Fibroblast of skin of left biceps (primary cell): ENCODE measurements around the gene AHCYL2.
A peak's percentile ranks its signal among the peaks of the same experiment; 100 is the strongest.
"Not testable (repeated sequence)": the region's sequence is repeated elsewhere in the genome, so short reads cannot be mapped to it uniquely, and the experiment has no call there.

ENCODE experiments used
- DNase-seq, 2 experiments: peaks; one replicate each; pipeline ENCODE4 v3.0.0-alpha.2; 2013; ENCODE audit warnings: low read depth in 2 of 2

Gene AHCYL2

GRCh38 chr7:129453510-129454248 is 228.8 kb downstream of the AHCYL2 start:
- no peak for DNase-seq

- DNase-seq: no peak
Observed at GRCh38 chr7:129454249-129454551, 229.4 kb downstream of the AHCYL2 start.

DNA sequence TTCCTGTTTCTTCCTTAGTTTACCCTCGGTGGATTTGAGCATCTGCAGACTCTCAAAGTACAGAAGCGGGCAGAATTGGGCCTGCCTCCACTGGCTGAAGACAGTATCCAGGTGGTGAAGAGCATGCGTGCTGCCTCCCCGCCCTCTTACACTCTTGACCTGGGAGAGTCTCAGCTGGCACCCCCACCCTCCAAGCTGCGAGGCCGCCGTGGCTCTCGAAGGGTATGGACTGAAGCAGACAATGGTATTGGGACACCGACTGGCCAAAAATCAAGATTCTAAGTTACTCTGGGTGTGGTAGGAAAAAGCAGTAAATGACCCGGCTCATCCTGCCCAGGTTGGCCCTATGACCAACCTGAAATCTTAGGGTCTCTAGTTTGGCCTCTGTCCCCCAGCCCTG is 231.6 kb downstream of the AHCYL2 start:
- no peak for DNase-seq

DNA sequence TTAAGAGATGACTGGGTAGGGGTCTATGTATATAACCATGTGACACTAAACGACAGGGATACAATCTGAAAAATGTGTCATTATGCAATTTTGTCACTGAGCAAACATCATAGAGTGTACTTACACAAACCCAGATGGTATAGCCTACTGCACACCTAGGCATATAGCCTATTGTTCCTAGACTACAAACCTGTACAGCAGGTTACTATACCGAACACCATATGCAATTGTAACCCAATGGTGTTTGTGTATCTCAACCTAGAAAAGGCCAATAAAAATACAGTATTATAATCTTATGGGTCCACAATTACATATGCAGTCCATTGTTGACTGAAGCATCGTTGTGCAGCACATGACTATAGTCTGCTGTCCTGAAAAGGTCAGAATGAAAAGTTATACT is 232.3 kb downstream of the AHCYL2 start:
- no peak for DNase-seq

- DNase-seq: no peak
Observed at GRCh38 chr7:129458171-129458570, 233.3 kb downstream of the AHCYL2 start.

- no peak for DNase-seq
Observed at GRCh38 chr7:129461809-129462208, 237.0 kb downstream of the AHCYL2 start.

DNA sequence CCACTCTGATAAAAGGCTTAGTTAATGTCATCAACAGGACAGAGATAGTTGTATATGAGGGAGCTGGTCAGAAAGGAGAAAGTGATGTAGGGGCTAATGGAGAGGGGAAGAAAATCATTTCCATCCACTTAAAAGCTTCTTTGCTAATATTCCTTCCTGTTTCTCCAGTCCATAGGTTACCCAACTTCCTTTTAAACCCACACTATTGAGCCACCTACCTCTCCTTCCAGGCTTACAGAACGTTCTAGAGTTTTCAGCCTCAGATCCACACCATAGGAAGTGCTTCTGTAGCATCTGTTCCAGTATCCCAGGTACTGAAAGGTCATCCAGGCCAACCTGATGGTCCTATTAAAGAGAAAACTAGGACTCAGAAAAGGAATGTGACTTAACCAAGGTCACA is 237.6 kb downstream of the AHCYL2 start:
- no peak for DNase-seq

- no peak for DNase-seq
Observed at GRCh38 chr7:129464194-129464593, 239.4 kb downstream of the AHCYL2 start.

DNA sequence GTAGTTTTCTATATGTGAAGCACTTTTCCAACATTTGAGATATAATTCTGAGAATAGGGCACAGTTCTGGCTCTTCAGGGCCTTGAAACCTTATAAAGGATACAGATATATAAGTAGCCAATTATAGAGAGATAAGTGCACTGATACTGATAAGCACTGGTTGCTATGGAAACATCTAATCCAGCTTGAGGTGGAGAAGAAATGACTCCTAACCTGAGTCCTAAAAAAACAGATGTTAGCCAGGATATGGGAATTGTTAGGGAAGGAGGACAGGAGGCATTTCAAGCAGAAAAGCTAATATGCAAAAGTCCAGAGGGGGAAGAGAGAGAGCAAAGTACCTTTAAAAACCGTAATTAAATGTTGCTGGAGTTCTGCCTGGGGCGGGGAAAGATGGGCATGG is 240.2 kb downstream of the AHCYL2 start:
- no peak for DNase-seq

DNA sequence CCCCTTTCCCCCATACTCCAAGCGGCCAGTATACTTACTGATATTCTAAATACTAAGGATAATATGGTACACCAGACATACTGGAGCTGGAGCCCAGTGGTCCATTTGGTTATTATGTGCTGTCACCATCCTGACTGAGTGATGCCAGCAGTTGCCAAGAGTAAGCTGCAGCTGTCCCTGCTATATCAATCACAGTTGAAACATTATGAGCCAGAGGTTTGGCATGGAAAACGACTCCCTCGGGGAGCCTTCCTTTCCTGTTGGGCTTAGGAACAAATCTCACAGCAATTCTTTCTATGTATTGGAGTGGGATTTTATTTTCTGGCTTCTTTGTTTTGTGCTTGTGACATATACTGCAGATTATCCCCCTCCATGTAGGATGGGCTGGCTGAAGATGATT is 242.0 kb downstream of the AHCYL2 start:
- no peak for DNase-seq

GRCh38 chr7:129468087-129468486 is 243.3 kb downstream of the AHCYL2 start:
- DNase-seq: peak in 1 of 2 experiments; percentile 5

GRCh38 chr7:129468547-129468946 is 243.7 kb downstream of the AHCYL2 start:
- DNase-seq: no peak

- DNase-seq: no peak
Observed at GRCh38 chr7:129469930-129470329, 245.1 kb downstream of the AHCYL2 start.

GRCh38 chr7:129470411-129470810 is 245.6 kb downstream of the AHCYL2 start:
- DNase-seq: no peak

DNA sequence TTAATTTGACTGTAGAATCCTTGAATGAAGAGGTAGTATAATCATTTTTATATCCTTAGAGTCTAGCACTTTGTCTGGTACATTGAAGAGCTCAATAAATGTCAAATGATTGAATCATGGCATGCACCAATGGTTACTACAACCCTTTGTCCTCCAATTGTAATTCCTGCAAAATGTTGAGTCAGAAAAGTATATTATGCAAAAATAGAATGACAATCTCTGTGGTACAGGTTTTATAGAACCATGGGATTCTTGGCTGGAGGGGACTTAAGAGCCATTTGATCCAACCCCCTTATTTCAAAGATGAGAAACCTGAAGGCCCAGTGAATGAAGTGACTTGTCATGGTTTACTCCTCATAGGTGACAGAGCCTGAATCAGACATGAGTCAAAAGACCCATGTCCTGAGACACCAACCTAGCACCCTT is 246.6 kb downstream of the AHCYL2 start:
- DNase-seq: no peak

GRCh38 chr7:129475931-129476330 is 251.1 kb downstream of the AHCYL2 start:
- not testable (repeated sequence) for DNase-seq

DNA sequence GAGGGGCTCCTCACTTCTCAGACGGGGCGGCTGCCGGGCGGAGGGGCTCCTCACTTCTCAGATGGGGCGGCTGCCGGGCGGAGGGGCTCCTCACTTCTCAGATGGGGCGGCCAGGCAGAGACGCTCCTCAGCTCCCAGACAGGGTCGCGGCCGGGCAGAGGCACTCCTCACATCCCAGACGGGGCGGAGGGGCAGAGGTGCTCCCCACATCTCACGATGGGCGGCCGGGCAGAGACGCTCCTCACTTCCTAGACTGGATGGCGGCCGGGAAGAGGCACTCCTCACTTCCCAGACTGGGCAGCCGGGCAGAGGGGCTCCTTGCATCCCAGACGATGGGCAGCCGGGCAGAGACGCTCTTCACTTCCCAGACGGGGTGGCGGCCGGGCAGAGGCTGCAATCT is 251.6 kb downstream of the AHCYL2 start:
- DNase-seq: not testable (repeated sequence)
